Colonic mucosa (tissue), 4 donors: ENCODE data around the gene CD93. TPM values are rescaled to one million over a fixed set of nuclear protein-coding genes. Genes with fewer than 3 reads are reported as not detected.

ENCODE experiments used
- DNase-seq: peaks from one replicate; pipeline ENCODE4 v3.0.0-alpha.2; 2020
- H3K27ac ChIP-seq: fragments of 200-600 bp; one replicate; pipeline ENCODE4 v1.8.0; 2021
- H3K27me3 ChIP-seq: fragments of 200-600 bp; one replicate; pipeline ENCODE4 v1.8.0; 2021
- H3K36me3 ChIP-seq: fragments of 200-600 bp; one replicate; pipeline ENCODE4 v1.8.0; 2021
- H3K4me1 ChIP-seq: fragments of 200-600 bp; one replicate; pipeline ENCODE4 v1.8.0; 2021; ENCODE audit warnings: mild to moderate bottlenecking
- H3K4me3 ChIP-seq: fragments of 200-600 bp; one replicate; pipeline ENCODE4 v1.8.0; 2021
- H3K9ac ChIP-seq, 2 donors: one replicate each; pipeline ENCODE4 v1.7.0; 2013; ENCODE audit warnings: control low read depth in 2 of 2, low read depth in 2 of 2, low read length in 2 of 2
- H3K9me3 ChIP-seq: fragments of 200-600 bp; one replicate; pipeline ENCODE4 v1.8.0; 2021
- CTCF ChIP-seq: fragments of 200-600 bp; IDR thresholded peaks from one replicate; pipeline ENCODE4 v1.8.0; 2022; ENCODE audit warnings: antibody characterized with exemption, mild to moderate bottlenecking
- intact Hi-C: fragments of 100-400 bp; cut with DNase I; formaldehyde crosslinking; loops from one replicate; pipeline ENCODE4 v1.14.1; 2022
- total RNA-seq, 2 donors: library from RNA; stranded (reverse); fragmentation: NEBNext Ultra II Directional in 1 of 2; extraction: Animal tissue kit (Norgen Biotek cat#: 25700) in 1 of 2; gene quantifications; one replicate each; pipeline ENCODE4 v1.2.1, GENCODE V29; 2021
- donor health status: healthy.
- donor health status: DM: no; HTN: no; CAD: no.
- donor health status: DM: no; HTN: no; CAD: no.

The CD93 gene
- total RNA-seq, 2 donors from 2014 or later: 5.3 to 20.3 TPM

DNA sequence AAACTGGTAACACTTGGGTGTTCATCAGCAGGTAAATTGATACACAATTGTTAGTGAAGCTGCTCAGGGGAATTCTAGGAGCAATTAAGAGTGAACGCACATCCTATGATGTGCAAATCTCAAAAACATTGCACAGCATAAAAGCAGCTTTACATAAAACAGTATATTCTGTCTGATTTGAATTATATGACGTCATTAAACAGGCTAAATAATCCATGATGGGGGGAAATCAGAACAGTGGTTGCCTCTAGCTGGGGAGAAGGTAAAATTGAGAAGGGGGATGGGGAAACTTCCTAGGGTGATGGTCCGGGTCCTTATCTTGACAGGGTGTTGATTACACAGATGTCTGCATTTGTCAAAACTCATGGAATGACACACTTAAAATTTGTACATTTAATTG, 19.4 kb downstream of the CD93 start:
- Histone ChIP-seq H3K27me3 (no peaks in the 10 kb centered on the region), H3K4me1 (no peaks in the 10 kb centered on the region), H3K27ac (no peak overlapping the region), H3K36me3 (no peaks in the 10 kb centered on the region), H3K9ac (no peak overlapping the region), H3K9me3 (no peaks in the 10 kb centered on the region), H3K4me3 (no peak overlapping the region)
- no peak for DNase-seq
- intact Hi-C loops: no loop called here
- no peak for TF ChIP-seq CTCF

DNA sequence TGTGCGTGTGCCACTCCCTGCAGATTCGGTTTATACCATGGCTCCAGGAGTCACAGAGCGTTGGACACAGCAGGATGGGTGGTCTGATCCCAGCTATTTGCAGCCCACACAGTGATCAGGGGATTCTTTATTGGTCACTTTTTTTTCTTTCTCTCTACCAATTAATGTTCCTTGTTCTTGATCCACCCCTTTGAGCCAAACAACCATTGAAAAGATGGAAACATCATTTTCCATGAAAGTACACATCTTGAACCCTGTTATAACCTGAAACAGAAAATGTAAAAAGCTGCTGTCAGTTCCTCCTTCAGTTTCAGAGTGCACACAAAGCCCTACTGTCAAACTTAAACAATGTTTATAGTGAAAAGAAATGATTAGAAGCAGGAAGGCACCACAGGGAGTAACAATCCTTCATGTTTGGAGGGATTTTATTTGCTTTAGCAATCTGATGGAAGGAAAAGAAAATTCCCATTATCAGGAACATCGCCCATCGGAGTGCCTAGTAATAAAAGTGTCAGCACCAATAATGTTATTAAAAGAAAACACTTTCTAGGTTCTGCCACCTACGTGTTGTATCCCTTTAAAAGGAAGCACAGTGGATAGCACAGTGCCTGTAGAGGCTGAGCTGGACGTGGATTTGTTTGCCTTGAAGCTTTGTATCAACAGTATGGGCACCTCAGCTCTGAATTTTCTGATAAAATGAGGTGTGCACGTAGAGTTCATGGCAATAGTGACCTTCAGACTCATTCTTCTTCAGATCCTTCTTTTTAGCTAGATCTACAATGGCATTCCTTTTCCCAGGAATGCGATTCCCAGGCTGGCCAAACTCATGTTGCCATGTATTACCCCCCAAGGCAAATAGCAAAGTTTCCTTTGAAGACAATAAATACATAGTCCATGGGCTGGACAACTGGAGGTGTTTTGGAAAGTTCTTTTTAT, 20.6 kb downstream of the CD93 start:
- H3K4me1 ChIP-seq: no peaks in the 10 kb centered on the region
- no peaks in the 10 kb centered on the region for H3K9me3 ChIP-seq
- TF ChIP-seq CTCF: no peak
- no peak overlapping the region for H3K27ac ChIP-seq
- no peaks in the 10 kb centered on the region for H3K36me3 ChIP-seq
- no peak overlapping the region for H3K9ac ChIP-seq
- no peak overlapping the region for H3K4me3 ChIP-seq
- intact Hi-C loops: no loop called here
- no peaks in the 10 kb centered on the region for H3K27me3 ChIP-seq
- DNase-seq: no peak

DNA sequence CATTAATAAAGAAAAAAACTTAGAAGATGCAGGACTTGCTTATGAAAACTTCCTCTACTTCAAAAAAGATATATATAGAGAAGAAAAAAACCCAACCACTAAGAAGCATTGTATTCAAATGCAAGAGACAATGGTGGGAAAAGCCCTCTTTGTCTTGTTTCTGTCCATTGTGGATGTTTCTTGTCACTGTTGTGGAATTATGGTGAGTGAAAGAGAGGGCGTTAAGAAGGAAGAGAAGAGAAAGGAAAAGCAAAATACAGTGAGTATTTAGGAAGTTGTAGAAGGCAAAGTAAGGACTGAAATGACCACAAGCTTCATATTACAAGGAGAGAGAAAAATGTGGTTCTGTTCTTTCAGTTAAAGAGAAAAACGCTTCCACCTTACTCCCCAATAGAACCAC, 22.5 kb downstream of the CD93 start:
- no peak for DNase-seq
- intact Hi-C loops: no loop called here
- no peaks in the 10 kb centered on the region for H3K36me3 ChIP-seq
- H3K9ac ChIP-seq: no peak overlapping the region
- H3K4me1 ChIP-seq: no peaks in the 10 kb centered on the region
- no peak for TF ChIP-seq CTCF
- H3K9me3 ChIP-seq: no peaks in the 10 kb centered on the region
- no peaks in the 10 kb centered on the region for H3K27me3 ChIP-seq
- H3K27ac ChIP-seq: no peak overlapping the region
- H3K4me3 ChIP-seq: no peak overlapping the region

DNA sequence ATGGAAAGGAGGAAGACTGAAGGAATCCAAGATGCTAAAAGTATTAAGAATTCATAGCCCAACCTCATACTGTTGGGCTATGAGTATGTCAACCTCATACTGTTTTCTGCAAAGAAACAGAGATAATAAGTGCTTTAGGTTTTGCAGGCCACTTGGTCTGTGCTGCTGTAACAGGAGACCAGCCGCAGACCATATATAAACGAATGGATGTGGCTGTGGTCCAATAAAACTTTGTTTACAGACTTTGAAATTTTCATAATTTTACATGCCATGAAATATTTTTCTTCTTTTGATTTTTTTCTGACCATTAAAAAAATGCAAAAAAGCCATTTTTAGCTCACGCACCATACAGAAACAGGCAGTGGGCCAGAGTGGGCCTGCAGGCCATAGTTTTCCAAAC, 23.0 kb downstream of the CD93 start:
- intact Hi-C loops: no loop called here
- H3K27ac ChIP-seq: no peak overlapping the region
- TF ChIP-seq CTCF: no peak
- no peaks in the 10 kb centered on the region for H3K4me1 ChIP-seq
- H3K9me3 ChIP-seq: no peaks in the 10 kb centered on the region
- DNase-seq: no peak
- H3K27me3 ChIP-seq: no peaks in the 10 kb centered on the region
- H3K9ac ChIP-seq: no peak overlapping the region
- no peak overlapping the region for H3K4me3 ChIP-seq
- no peaks in the 10 kb centered on the region for H3K36me3 ChIP-seq

- intact Hi-C loops: no loop called here
- Histone ChIP-seq H3K27ac (no peak overlapping the region), H3K4me1 (no peaks in the 10 kb centered on the region), H3K36me3 (no peaks in the 10 kb centered on the region), H3K27me3 (no peaks in the 10 kb centered on the region), H3K4me3 (no peak overlapping the region), H3K9me3 (no peaks in the 10 kb centered on the region), H3K9ac (no peak overlapping the region)
- no peak for TF ChIP-seq CTCF
- no peak for DNase-seq
Measured at GRCh38 chr20:23062632-23063031, 23.5 kb downstream of the CD93 start.
